Activated CD8-positive, alpha-beta memory T cell treated with anti-CD3 and anti-CD28 coated beads, Interleukin-2, amount 50 U/mL, for 48 hours (primary cell): ENCODE data around the gene ARHGAP15.
"Not testable (repeated sequence)": the region's sequence is repeated elsewhere in the genome, so short reads cannot be mapped to it uniquely, and the experiment has no call there.

Experiments used
- DNase-seq: peaks from one replicate; pipeline ENCODE4 v3.0.0-alpha.2; 2020

ARHGAP15 gene

DNA sequence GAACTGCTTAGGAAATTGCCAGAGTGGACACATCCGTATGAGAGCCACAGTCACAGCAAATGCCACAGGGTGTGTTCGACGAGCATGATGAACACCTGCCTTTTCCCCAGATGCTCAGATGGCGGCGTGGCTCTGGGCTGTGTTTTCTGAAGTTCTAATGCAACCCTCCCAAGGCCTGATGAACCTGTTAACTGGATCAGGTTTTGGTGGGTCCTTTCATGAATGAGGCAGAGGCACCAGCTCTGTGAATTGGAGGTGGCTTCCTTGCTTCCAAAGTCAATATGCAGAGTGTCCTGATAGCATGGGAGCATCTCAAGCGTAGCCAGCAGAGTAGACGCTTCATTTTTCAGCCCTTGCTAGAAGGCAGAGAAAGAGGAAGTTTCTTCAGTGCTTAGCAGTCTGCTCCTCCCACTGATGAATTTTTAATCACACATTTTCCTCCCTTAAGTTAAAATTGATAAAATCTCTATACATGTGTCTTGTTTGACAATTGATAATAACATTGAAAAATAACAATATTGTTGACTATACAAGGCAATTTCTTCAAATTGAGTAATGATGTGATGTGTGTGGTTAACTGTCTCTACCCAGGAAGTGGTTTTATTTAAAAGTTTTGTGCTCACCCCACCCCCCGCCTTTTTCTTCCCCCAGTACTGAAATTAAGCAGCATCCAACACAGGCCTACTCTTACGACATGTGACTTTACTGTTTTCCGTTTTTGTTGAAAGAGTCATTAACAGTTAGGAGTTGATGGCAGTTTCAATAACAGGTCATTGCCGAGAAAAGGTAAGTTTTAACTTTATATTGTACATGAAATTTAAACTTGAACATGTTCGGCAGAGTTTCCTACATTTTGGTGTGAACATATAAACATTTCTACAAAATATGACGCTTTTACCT is at the start of gene ARHGAP15:
Gene ARHGAP15 (plus strand): TSS at position 739 of the 900 bp plus-strand sequence.
- peak; percentile 79 for DNase-seq

DNA sequence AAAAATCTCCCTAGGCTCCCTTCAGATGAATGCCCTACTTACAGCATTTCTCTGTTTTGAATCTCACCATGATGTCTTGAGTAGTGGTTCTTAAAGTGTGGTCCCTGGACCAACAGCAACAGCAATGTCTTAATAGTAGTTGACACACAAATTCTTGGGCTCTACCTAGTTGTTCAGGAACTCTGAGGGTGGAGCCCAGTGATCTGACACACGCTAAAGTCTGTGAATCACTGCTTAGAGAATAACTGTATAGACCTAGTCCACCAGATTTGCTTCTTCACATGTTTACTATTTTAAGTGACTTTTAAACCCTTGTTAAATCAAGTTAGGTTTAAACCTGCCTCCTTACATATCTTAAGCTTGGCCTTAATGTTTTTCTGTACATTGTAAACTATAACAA is 47.6 kb upstream of the ARHGAP15 start:
- no peak for DNase-seq

- DNase-seq, result no peak
Measured at GRCh38 chr2:143083636-143084035, 45.6 kb upstream of the ARHGAP15 start.

DNA sequence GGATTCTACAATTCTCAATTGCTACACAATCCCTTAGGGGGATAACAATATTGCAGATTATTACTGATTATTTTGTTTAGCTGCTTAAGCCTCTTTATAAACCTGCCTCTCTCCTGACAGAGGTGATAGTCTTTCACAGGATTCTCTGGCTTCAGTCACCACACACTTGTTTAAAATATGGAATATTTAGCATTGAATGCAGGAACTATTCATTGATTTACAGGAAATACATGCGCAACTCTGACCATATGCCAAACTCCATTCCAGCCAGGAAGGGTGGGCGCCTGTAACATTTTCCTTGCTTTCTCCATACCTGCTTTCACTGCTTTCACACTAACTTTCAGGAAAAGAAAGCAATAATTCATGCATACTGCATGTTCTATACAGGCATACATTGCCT is 44.8 kb upstream of the ARHGAP15 start:
- DNase-seq, result no peak

DNA sequence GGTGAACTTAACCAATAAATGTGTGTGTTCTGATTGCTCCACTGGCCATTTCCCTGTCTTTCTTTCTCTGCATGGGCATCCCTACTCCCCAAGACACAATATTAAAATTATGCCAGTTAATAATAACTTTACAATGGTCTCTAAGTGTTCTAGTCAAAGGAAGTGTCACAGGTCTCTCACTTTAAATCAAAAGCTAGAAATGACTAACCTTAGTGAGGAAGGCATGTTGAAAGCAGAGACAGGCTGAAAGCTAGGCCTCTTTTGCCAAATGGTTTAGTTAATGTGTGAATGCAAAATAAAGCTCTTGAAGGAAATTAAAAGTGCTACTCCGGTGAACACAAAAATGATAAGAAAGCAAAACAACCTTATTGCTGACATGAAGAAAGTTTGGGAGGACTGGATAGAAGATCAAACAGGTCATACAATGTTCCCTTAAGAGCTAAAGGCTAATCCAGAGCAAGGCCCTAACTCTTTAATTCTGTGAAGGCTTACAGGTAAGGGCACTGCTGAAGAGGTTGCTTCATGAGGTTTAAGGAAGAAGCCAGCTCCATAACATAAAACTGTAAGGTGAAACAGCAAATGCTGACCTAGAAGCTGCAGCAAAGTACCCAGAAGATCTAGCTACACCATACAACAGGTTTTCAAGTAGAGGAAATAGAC is 44.0 kb upstream of the ARHGAP15 start:
- no peak for DNase-seq

- no peak for DNase-seq
Measured at GRCh38 chr2:143087033-143087432, 42.2 kb upstream of the ARHGAP15 start.

DNA sequence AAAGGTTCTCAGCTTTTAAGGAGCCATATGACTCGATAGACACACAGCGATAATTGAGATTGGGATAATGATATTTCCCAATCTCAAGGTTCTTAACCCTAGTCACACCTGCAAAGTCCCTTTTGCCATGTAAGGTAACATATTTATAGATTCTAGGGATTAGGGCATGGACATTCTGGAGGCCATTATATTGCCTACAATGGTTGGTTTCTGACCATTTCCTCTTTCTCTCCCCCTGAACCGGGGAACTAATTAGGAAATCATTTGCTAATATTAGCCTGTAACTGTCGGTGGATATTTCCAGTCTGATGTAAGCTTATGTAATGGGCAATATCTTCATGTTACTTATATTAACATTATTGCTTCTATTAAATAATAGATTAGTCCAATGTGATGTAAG is 40.8 kb upstream of the ARHGAP15 start:
- DNase-seq, result no peak

- not testable (repeated sequence) for DNase-seq
Measured at GRCh38 chr2:143089520-143089919, 39.7 kb upstream of the ARHGAP15 start.

DNA sequence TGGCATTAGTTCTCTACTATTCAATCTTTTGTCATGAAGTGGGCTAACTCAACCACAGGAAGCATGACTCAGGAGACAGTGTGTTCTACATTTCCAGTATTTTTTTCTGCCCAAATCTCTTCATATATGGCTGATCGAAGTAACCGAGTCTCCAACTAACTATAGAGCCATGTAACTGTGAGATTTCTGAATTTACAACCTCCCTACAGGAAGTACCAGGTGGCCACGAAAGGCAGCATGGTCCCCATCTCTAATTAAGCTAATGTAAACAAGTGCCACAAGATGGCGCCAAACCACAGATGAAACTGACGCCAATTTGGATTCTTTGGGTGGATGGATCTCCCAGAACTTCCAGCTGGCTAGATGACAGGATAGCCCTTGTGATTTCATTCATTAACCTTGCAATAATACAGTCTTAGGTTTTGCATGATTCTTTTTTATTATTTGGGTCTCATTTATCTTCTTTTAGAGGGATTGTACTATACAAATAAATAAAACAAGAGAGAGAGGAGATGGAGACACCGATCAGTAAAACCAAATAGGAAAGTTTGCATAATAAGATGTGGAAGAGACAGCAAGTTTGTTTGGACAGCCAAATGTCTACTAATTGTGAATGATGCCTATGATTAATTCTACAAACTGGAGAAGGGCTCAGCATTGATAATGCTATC is 18.3 kb upstream of the ARHGAP15 start:
- DNase-seq, result peak; percentile 77

DNA sequence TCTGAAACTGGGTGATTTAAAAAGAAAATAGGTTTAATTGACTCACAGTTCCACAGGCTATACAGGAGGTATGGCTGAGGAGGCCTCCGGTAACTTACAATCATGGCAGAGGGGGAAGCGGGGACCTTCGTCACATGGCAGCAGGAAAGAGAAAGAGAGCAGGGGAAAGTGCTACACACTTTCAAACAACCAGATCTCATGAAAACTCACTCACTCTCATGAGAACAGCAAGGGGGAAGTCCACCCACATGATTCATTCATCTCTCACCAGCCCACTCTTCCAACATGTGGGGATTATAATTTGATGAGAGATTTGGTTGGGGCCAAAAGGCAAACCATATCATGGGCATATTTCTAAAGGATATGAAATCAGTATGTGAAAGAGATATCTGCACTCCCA is 12.0 kb upstream of the ARHGAP15 start:
- DNase-seq, result no peak

DNA sequence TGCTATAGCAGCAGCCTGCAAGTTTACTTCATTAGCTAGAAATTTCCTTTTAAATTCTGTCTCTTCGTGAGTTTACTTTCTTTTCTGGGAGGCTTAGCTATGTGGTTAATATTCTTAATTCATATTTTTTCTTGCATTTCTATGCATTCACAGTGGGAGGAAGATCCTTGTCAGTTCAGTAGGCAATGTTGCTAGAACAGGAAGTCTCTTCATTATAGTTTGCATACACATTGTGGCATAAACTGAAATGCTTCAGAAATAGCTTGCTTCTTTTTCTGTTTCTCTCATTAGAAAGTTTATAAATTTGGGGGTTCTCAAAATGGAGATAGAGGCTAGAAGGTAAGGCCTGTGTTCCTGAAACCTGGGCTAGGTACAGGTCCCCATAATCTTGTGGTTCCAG is 8.1 kb upstream of the ARHGAP15 start:
- DNase-seq, result no peak

DNA sequence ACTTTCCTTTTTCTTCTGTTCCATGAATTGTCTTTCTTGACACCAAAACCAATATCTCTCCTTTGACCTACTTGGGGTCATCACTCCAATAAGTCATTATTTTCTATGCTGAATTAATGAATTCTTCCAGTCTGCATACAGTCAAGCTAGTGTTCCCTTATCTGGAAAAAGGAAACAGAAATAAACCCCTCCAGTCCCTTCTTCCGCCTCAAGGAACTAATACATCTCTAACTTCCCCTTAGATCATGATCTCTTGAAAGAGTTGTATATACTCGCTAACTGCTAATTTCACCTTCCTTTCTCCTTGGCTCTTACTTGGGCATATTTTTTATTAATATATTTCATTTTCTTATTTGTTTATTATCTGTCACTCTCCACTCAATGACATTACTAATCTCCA is 7.3 kb upstream of the ARHGAP15 start:
- DNase-seq, result no peak

DNA sequence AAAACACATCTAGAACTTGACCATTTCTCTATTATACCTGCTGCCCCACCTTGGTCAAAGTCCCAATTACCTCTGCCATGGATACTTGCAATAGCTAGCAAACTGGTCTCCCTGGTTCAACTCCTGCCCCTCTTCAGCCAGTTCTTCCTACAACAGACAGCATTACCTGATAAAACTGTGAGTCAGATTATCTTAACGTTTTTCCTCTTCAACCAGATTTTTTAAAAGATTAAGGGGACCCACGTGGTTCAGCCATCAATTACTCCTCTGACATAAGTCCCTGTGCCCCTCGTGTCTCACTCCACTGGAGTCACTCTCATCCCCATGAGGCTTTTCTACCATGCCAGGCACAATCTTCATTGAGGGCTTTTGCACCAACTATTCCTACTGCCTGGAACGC is 5.3 kb upstream of the ARHGAP15 start:
- no peak for DNase-seq

GRCh38 chr2:143124445-143124844 is 4.8 kb upstream of the ARHGAP15 start:
- no peak for DNase-seq

GRCh38 chr2:143125717-143126116 is 3.5 kb upstream of the ARHGAP15 start:
- DNase-seq, result no peak

DNA sequence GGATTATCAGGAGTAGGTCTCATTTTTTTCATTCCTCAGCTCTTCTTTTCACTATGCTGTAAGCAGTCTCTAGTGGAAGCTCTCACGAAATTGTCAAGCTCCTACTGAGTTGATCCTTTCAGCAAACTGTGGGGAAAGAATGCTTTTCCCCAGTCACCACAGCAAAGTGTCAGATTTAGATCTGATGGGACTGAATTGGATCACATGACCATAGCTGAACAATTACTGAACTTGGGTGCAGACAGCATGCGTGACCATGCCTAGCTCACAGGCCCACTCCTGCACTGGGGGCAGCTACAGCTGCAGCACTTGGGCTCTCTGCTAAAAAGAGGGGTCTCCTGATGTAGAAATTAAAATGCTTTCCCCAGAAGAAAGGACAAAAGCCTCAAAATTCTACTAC is 3.1 kb downstream of the ARHGAP15 start:
- DNase-seq, result no peak

DNA sequence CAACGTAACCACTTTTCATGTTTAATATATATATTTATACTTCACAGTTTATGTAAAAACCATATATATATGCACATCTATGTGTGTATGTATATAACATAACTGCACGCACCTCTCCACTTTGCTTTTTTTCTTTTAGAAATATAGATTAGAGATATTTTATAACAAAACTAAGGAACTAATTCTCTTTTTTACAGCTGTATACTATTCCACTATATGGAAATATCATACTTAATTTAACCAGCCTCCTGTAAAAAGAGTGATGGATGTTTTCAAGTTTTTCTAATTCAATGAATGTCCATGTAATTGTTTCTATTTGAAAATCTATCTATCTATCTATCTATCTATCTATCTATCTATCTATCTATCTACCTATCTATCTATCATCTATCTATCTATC is 4.6 kb downstream of the ARHGAP15 start:
- no peak for DNase-seq

DNA sequence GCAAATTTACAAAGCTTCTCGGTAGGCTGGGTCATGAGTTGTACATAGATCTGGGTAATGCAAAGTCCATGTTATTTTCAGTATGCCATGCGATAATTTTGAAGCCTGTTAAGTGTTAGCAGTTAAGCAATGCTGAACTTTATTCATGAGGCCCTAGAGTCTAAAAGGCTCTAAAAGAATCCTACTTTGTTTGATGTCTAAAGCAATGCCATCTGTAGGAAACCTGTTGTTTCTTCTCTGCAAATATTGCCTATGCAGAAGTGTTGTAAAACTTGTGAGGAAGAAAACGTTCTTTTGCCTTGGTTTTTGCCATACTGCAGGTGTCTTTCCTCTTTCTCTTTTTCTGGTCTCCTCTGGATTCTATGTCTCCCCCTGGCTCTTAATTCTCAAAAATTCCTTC is 9.1 kb downstream of the ARHGAP15 start:
- DNase-seq, result no peak

DNA sequence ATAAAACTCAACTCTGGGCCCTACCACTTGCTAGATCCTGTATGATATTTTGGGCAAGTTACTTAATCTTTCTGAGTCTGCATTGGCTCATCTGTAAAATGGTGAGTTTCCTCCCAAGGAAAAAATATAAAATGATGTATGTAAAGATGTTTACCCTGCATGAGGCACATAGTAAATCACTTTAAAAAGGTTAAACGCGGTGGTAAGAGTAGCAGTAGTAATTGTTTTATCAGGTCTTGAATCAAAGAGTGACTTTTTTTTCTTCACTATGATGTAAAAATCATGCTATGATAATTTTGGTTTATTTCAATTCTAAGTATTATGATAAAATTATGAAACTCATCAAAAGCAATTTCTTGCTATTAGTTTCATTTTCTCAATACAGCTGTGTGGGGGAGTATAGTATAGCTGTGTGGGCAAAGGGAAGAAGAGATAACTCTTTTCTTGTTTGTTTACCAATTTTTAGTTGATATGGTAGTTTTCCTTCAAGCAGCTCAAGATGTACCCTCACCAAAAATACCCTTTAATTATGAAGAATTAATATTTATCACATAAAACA is 10.7 kb downstream of the ARHGAP15 start:
- no peak for DNase-seq

DNA sequence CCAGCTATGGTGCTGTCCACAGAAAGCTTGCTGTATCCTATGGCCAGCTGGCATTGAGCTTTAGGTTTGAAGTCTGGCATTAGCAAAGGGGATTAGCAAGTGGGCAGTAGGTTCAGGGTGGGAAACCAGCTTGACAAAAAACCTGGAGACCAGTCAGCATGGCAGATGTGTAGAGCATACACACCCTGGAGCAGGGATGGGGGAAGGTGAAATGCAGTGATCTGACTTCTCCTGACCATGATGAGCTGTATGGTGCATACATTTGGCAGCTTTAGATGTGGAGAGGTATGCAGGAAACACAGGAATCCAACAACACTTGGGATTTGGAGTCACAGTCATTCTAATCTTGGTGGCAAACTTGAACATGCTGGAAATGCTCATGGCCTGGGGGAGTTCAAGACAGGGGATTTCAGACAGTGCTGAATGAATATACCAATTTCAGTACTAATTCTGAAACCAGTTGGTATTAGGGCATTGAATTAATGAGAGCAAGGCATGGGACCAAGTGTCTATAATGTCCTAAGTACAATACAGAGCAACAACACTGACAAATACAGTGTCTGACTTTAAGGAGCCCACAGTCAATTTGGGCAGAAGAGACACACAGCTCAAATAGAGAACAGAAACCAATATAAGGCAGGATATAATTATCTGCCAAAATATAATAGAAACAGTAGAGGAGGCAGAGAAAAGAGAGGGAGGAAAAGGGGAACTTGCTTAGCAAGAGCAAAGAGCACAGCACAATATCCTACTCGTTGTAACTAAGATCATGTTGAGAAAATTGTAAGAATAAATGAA is 11.8 kb downstream of the ARHGAP15 start:
- no peak for DNase-seq

- DNase-seq, result no peak
Measured at GRCh38 chr2:143142598-143142997, 13.4 kb downstream of the ARHGAP15 start.

- no peak for DNase-seq
Measured at GRCh38 chr2:143144813-143145455, 15.7 kb downstream of the ARHGAP15 start.
